K562 (cell line): ENCODE measurements around the gene ST7. TPM values are rescaled to one million over a fixed set of nuclear protein-coding genes. Genes with fewer than 3 reads are reported as not detected.

Source experiments
- ATAC-seq: fragments of 200-7000 bp; cut with Tn5 transposase; 3 replicates; pipeline ENCODE4 v1.9.1; 2020; ENCODE audit warnings: moderate library complexity
- BruUV-seq: library from RNA; stranded (reverse); fragments of 400-500 nt; replicated peaks from 2 replicates; lab custom pipeline; 2021; lab: Mats Ljungman, UMichigan
- CTCF ChIA-PET: fragments of 300-600 bp; formaldehyde crosslinking; extraction: SDS; loops from one replicate; lab custom pipeline; 2021; ENCODE audit warnings: low intra/inter-chr PET ratio; lab: Yijun Ruan, JAX
- POLR2A ChIA-PET: fragments of 300-600, 350-650 bp; sonication (Branson Sonifier 250); formaldehyde crosslinking; extraction: SDS; loops from one replicate; lab custom pipeline; 2021; ENCODE audit warnings: antibody characterized with exemption, inconsistent platforms; lab: Yijun Ruan, JAX
- DNase-seq, 4 experiments: peaks; one replicate each; pipeline versions ENCODE4 v3.0.0 to v3.0.0-alpha.2; 2011 to 2018; ENCODE audit warnings: low spot score in 3 of 4, mixed read lengths in 3 of 4; ENCODE audit errors: extremely low read depth in 1 of 4
- FAIRE-seq: peaks from 2 replicates; lab custom pipeline; 2011; peaks lifted over from hg19 to GRCh38; lab: Jason Lieb, UNC
- H2AFZ ChIP-seq: 2 replicates; pipeline ENCODE4 v1.6.0; 2011; ENCODE audit warnings: low read depth, low read length, control low read depth, inconsistent platforms
- H3K27ac ChIP-seq: fragments of 200-600 bp; 3 replicates; pipeline ENCODE4 v1.8.0; 2011; ENCODE audit warnings: low read depth, mild to moderate bottlenecking, control low read depth, inconsistent platforms, low read length, moderate library complexity, mixed read lengths; ENCODE audit errors: extremely low read depth
- H3K27me3 ChIP-seq, 2 experiments: fragments of 300-600 bp in 1 of 2; 2 replicates in 1 of 2; 3 replicates in 1 of 2; pipeline versions ENCODE4 v1.6.0 to v1.8.0; 2011; ENCODE audit warnings: inconsistent platforms in 2 of 2, low read length in 2 of 2, mild to moderate bottlenecking in 1 of 2, mixed read lengths in 1 of 2, moderate library complexity in 1 of 2; ENCODE audit not compliant: control insufficient read depth in 2 of 2, insufficient read depth in 2 of 2
- H3K36me3 ChIP-seq: fragments of 300-600 bp; 3 replicates; pipeline ENCODE4 v1.8.0; 2011; ENCODE audit warnings: mild to moderate bottlenecking, low read length, inconsistent platforms; ENCODE audit not compliant: control insufficient read depth, insufficient read depth
- H3K4me1 ChIP-seq, 2 experiments: fragments of 200-600 bp in 1 of 2; replicated peaks in 1 of 2; 2 replicates in 1 of 2; 3 replicates in 1 of 2; pipeline versions ENCODE4 v1.5.1 to v1.8.0; 2011; ENCODE audit warnings: inconsistent platforms in 2 of 2, low read length in 2 of 2, mild to moderate bottlenecking in 1 of 2, mixed read lengths in 1 of 2, moderate library complexity in 1 of 2; ENCODE audit not compliant: control insufficient read depth in 2 of 2, insufficient read depth in 2 of 2
- H3K4me2 ChIP-seq: 2 replicates; pipeline ENCODE4 v1.6.1; 2011; ENCODE audit warnings: low read length, control low read depth, inconsistent platforms, mixed read lengths; ENCODE audit not compliant: insufficient read depth
- H3K4me3 ChIP-seq: fragments of 200-600 bp; sonication (generic), shearing (Covaris generic); 2 replicates; pipeline ENCODE4 v1.5.1; 2016; ENCODE audit warnings: control low read depth, inconsistent platforms
- H3K79me2 ChIP-seq: fragments of 200-600 bp; 3 replicates; pipeline ENCODE4 v1.8.0; 2011; ENCODE audit warnings: low read length, inconsistent platforms; ENCODE audit not compliant: control insufficient read depth, insufficient read depth
- H3K9ac ChIP-seq, 2 experiments: 2 replicates each; pipeline versions ENCODE4 v1.6.0 to v1.6.1; 2011; ENCODE audit warnings: low read depth in 2 of 2, low read length in 2 of 2, control low read depth in 1 of 2, inconsistent platforms in 1 of 2, mild to moderate bottlenecking in 1 of 2, mixed read lengths in 1 of 2; ENCODE audit not compliant: insufficient read depth in 1 of 2
- H3K9me1 ChIP-seq: one replicate; pipeline ENCODE4 v1.6.0; 2011; ENCODE audit warnings: inconsistent platforms, mild to moderate bottlenecking, low read length, moderate library complexity; ENCODE audit not compliant: control insufficient read depth, insufficient read depth
- H3K9me3 ChIP-seq: replicated peaks from 2 replicates; pipeline ENCODE4 v1.5.1; 2011; ENCODE audit warnings: low read depth, low read length, inconsistent platforms; ENCODE audit not compliant: control insufficient read depth, insufficient read depth
- H4K20me1 ChIP-seq: replicated peaks from 2 replicates; pipeline ENCODE4 v1.6.1; 2011; ENCODE audit warnings: low read length, inconsistent platforms, mixed read lengths; ENCODE audit not compliant: control insufficient read depth, insufficient read depth
- CBX8 ChIP-seq: fragments of 200-600 bp; sonication (generic); IDR thresholded peaks from 2 replicates; pipeline ENCODE4 v1.6.1; 2012; ENCODE audit warnings: borderline replicate concordance, mixed run types, low read depth, mild to moderate bottlenecking, moderate library complexity, mixed read lengths, low read length, control low read depth, inconsistent platforms; ENCODE audit not compliant: poor library complexity, severe bottlenecking; ENCODE audit errors: extremely low read depth
- DIDO1 ChIP-seq: fragments of 450-650 bp; IDR thresholded peaks from 2 replicates; pipeline ENCODE4 v1.6.1; 2016; ENCODE audit warnings: low read depth, missing biosample characterization, missing genetic modification characterization
- NCOR1 ChIP-seq: fragments of 450-650 bp; IDR thresholded peaks from 2 replicates; pipeline ENCODE4 v1.6.1; 2016; ENCODE audit warnings: mild to moderate bottlenecking, moderate library complexity
- POLR2A ChIP-seq: fragments of 450-650 bp; conservative IDR thresholded peaks from 2 replicates; pipeline ENCODE4 v1.6.1; 2016
- ZNF24 ChIP-seq: fragments of 450-650 bp; IDR thresholded peaks from 2 replicates; pipeline ENCODE4 v1.6.1; 2016
- WGBS: fragments of 100-300 bp; shearing (Covaris generic); methylation state at CpG from one replicate; pipeline ENCODE4 v1.1.6; 2016; ENCODE audit warnings: low coverage, mixed read lengths; ENCODE audit not compliant: insufficient coverage; ENCODE audit errors: missing lambda C conversion rate; 5-methylcytosine and 5-hydroxymethylcytosine counted together
- in situ Hi-C: fragments of 300-500 bp; cut with MboI; formaldehyde crosslinking; loops from 4 replicates; pipeline ENCODE4 v1.15.0; 2018; ENCODE audit warnings: inconsistent platforms, mixed read lengths
- intact Hi-C: fragments of 100-400 bp; cut with micrococcal nuclease; formaldehyde crosslinking; loops from 2 replicates; pipeline ENCODE4 v1.14.2; 2022
- polyA plus RNA-seq, 8 experiments: library from polyadenylated mRNA; depleted of rRNA in 4 of 8; stranded (reverse) in 5 of 8; unstranded in 3 of 8; fragments of >200 nt; fragmentation: Nextera tagmentation in 2 of 8; fragmentation: Illumina TruSeq in 1 of 8; extraction: Ambion mirVana in 2 of 8; extraction: Trizol in 1 of 8; gene quantifications; 2 replicates each; pipeline versions ENCODE4 v1.2.1 to v1.2.3, GENCODE V29; 2011 to 2014; ENCODE audit warnings: inconsistent platforms in 1 of 8, missing spikeins in 1 of 8
- total RNA-seq, 7 experiments: library from RNA; depleted of rRNA in 6 of 7; stranded (reverse); fragments of >200 nt in 6 of 7; fragmentation: Illumina TruSeq in 2 of 7; extraction: Trizol in 2 of 7; gene quantifications; 2 replicates each; pipeline versions ENCODE4 v1.2.1 to v1.2.3, GENCODE V29; 2011 to 2021; ENCODE audit warnings: low replicate concordance in 1 of 7
- TF ChIP-seq, protein P1 (sequence below): sonication (generic); formaldehyde crosslinking; IDR thresholded peaks from 2 replicates; pipeline ENCODE4 v1.8.0; 2022; ENCODE audit warnings: mild to moderate bottlenecking, missing genetic modification reagents
- TF ChIP-seq, protein P2 (sequence below): sonication (generic); formaldehyde crosslinking; IDR thresholded peaks from 2 replicates; pipeline ENCODE4 v1.5.0; 2020; ENCODE audit warnings: missing genetic modification reagents

Gene ST7
- total and polyA plus RNA-seq, 9 of the 15 experiments (the other 6 are each of a cell fraction or from before 2014, with no cell fraction given), result 23.9 to 56.3 (median 36.9) TPM

DNA sequence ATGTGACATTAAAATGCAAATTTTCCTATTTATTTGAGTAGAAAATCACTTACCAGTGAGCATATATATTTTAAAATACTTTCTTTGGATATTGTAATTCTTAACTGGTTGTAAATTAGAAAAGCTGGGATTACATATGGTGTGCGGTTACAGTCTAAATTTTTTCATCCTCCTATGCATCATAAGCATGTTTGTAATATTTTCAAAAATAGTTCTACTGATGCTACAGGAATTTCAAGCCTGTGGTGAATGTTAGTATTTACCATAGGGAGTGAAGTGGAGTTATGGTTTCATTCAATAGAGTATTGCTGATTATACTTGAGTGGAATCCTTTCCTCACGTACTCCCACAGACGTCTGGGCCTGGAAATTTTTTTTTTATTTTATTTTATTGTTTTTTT lies 34.6 kb upstream of the ST7 start (continued):
- no peak for TF ChIP-seq CBX8

DNA sequence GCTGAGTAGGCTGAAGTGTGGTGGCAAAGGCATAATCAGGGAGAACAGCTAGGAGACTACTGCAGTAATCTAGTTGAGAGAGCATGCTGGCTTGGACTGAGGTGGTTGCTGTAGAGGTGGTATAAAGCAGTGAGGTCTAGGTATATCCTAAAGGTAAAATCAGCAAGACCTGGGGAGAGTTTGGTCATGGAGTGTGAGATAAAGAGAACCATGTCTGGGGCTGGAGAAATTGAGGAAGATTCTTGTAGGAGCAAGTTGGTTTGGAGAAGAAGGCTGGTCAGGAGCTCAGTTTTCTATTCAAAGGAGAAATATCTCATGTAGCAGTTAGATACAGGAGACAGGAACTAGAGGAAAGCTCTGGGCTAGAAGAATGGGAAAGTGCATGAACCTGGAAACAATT lies 32.9 kb upstream of the ST7 start:
- no TSS peak for BruUV-seq
- H3K79me2 ChIP-seq, result no peaks in the 10 kb centered on the region
- in situ Hi-C loops (no loop called here), intact Hi-C loops (no loop called here)
- H3K27me3 ChIP-seq, result no peaks in the 10 kb centered on the region
- ATAC-seq (peak; percentile 19; the same call in 2 of the 3 replicates), FAIRE-seq (no peak), DNase-seq (no peak)
- no peaks in the 10 kb centered on the region for H3K4me1 ChIP-seq
- no peak overlapping the region for H2AFZ ChIP-seq
- H3K36me3 ChIP-seq, result peaks cover 29% of the 10 kb centered on the region
- H3K9me3 ChIP-seq, result no peaks in the 10 kb centered on the region
- TF ChIP-seq, protein P1, sequence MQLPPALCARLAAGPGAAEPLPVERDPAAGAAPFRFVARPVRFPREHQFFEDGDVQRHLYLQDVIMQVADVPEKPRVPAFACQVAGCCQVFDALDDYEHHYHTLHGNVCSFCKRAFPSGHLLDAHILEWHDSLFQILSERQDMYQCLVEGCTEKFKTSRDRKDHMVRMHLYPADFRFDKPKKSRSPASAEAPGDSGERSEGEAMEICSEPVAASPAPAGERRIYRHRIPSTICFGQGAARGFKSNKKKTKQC, result no peak
- peak; percentile 59 for TF ChIP-seq POLR2A
- H3K4me2 ChIP-seq, result no peak overlapping the region
- POLR2A ChIA-PET, result interaction anchor here (0.8 to 1.7 kb wide), 4 partner anchors 10 to 33 kb away, joined by 3 to 7 read pairs (median 4); no protein-coding TSS in a partner anchor
- no peaks in the 10 kb centered on the region for H3K9me1 ChIP-seq
- CTCF ChIA-PET, result no interaction called here
- no peaks in the 10 kb centered on the region for H4K20me1 ChIP-seq
- no peak overlapping the region for H3K9ac ChIP-seq
- H3K4me3 ChIP-seq, result no peak overlapping the region
- no peak overlapping the region for H3K27ac ChIP-seq

DNA sequence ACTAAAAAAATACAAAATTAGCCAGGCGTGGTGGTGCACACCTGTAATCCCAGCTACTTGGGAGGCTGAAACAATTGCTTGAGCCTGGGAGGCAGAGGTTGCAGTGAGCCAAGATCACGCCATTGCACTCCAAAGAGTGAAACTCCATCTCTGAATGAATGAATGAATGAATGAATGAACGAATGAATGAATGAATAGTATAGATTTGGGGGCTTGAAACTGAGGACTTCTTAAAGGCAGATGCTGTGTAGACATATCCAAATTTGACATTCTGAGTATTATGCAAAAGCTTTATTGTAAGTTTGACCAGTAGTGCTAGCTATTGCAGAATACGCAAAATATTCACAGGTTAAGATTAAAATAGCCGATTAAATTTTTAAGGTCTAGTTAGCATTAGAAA lies 30.8 kb upstream of the ST7 start:
- ChIA-PET CTCF (no interaction called here), POLR2A (interaction anchor here (0.8 to 1.3 kb wide), 2 partner anchors 13 to 31 kb away, joined by 3 read pairs; partner anchors contain the start of gene ST7)
- Histone ChIP-seq H3K4me3 (no peak overlapping the region), H3K27ac (no peak overlapping the region), H3K4me2 (no peak overlapping the region)
- in situ Hi-C loops, result no loop called here
- TF ChIP-seq, protein P2, sequence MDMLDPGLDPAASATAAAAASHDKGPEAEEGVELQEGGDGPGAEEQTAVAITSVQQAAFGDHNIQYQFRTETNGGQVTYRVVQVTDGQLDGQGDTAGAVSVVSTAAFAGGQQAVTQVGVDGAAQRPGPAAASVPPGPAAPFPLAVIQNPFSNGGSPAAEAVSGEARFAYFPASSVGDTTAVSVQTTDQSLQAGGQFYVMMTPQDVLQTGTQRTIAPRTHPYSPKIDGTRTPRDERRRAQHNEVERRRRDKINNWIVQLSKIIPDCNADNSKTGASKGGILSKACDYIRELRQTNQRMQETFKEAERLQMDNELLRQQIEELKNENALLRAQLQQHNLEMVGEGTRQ (CRISPR knock-in tag), result no peak
- TF ChIP-seq ZNF24, result peak; percentile 95
- no peak for TF ChIP-seq DIDO1 (tag)
- TF ChIP-seq NCOR1, result no peak
- TF ChIP-seq, all 486 proteins: peak for 1
- ATAC-seq, result no peak
- H3K9me1 ChIP-seq, result no peaks in the 10 kb centered on the region
- no peaks in the 10 kb centered on the region for H3K79me2 ChIP-seq
- DNase-seq, result no peak
- 51% methylated on average over 5 of the region's 5 CpGs for WGBS
- H3K9ac ChIP-seq, result no peak overlapping the region
- no peaks in the 10 kb centered on the region for H3K9me3 ChIP-seq
- no peaks in the 10 kb centered on the region for H3K27me3 ChIP-seq
- no peaks in the 10 kb centered on the region for H3K4me1 ChIP-seq
- H4K20me1 ChIP-seq, result no peaks in the 10 kb centered on the region
- no peak for FAIRE-seq
- peaks cover 12% of the 10 kb centered on the region for H3K36me3 ChIP-seq
- no TSS peak for BruUV-seq
- intact Hi-C loops, result no loop called here
- no peak overlapping the region for H2AFZ ChIP-seq
